ENCODE results near the gene FLNA. TPM values are rescaled to one million over a fixed set of nuclear protein-coding genes. Genes with fewer than 3 reads are reported as not detected.
"Not testable (repeated sequence)": the region's sequence is repeated elsewhere in the genome, so short reads cannot be mapped to it uniquely, and the experiment has no call there.

Gene FLNA
- total RNA-seq, 1 donor from 2014 or later: 806 TPM

- Mint-ChIP-seq H3K4me3 (peak overlapping the region; percentile 99), H3K4me1 (ENCODE audit: unreplicated experiment) (peaks cover 15% of the 10 kb centered on the region), H3K27ac (peak overlapping the region; percentile 72), H3K27me3 (peaks cover 5% of the 10 kb centered on the region), H3K36me3 (peaks cover 20% of the 10 kb centered on the region), H3K9me3 (no peaks in the 10 kb centered on the region)
- DNase-seq (ENCODE audit: extremely low spot score, unreplicated experiment): no peak
- no peak for TF ChIP-seq CTCF (conservative IDR thresholded peaks at IDR 0.05)
Measured at GRCh38 chrX:154401045-154401799, 26.8 kb upstream of the FLNA start.

GRCh38 chrX:154400369-154400817 is 26.0 kb upstream of the FLNA start:
- H3K9me3 Mint-ChIP-seq: not testable (repeated sequence)

GRCh38 chrX:154399527-154400368 is 25.3 kb upstream of the FLNA start:
- Mint-ChIP-seq H3K27me3 (peaks cover 5% of the 10 kb centered on the region), H3K27ac (peak overlapping the region; percentile 100), H3K9me3 (no peaks in the 10 kb centered on the region), H3K36me3 (peaks cover 20% of the 10 kb centered on the region), H3K4me1 (ENCODE audit: unreplicated experiment) (peaks cover 15% of the 10 kb centered on the region), H3K4me3 (peak overlapping the region; percentile 99)
- DNase-seq (ENCODE audit: extremely low spot score, unreplicated experiment): no peak
- TF ChIP-seq CTCF (conservative IDR thresholded peaks at IDR 0.05): no peak

More at GRCh38 chrX:154400369-154400817, 26.0 kb upstream of the FLNA start:
- H3K4me3 Mint-ChIP-seq: peak overlapping the region; percentile 99
- DNase-seq (ENCODE audit: extremely low spot score, unreplicated experiment); H3K27me3 Mint-ChIP-seq: not testable (repeated sequence)
- H3K27ac Mint-ChIP-seq: peak overlapping the region; percentile 72
- H3K4me1 Mint-ChIP-seq (ENCODE audit: unreplicated experiment): peaks cover 15% of the 10 kb centered on the region
- peaks cover 20% of the 10 kb centered on the region for H3K36me3 Mint-ChIP-seq

GRCh38 chrX:154398668-154399526 is 24.5 kb upstream of the FLNA start:
- Mint-ChIP-seq H3K36me3 (peaks cover 20% of the 10 kb centered on the region), H3K9me3 (no peaks in the 10 kb centered on the region), H3K27me3 (peaks cover 5% of the 10 kb centered on the region), H3K27ac (peak overlapping the region; percentile 100), H3K4me3 (peak overlapping the region; percentile 99), H3K4me1 (ENCODE audit: unreplicated experiment) (peaks cover 15% of the 10 kb centered on the region)
- peak; percentile 86 for DNase-seq (ENCODE audit: extremely low spot score, unreplicated experiment)
- TF ChIP-seq CTCF (conservative IDR thresholded peaks at IDR 0.05): peak; percentile 87

- peak within 1 kb of the TSS; percentile 99 for H3K4me3 Mint-ChIP-seq
- H3K27me3 Mint-ChIP-seq: peaks cover 5% of the 10 kb centered on the region
- H3K27ac Mint-ChIP-seq: peak within 1 kb of the TSS; percentile 100
- TF ChIP-seq CTCF (conservative IDR thresholded peaks at IDR 0.05): no peak
- no peaks in the 10 kb centered on the region for H3K9me3 Mint-ChIP-seq
- H3K4me1 Mint-ChIP-seq (ENCODE audit: unreplicated experiment): peaks cover 15% of the 10 kb centered on the region
- peaks cover 20% of the 10 kb centered on the region for H3K36me3 Mint-ChIP-seq
- peak; percentile 93 for DNase-seq (ENCODE audit: extremely low spot score, unreplicated experiment)
Measured at GRCh38 chrX:154397888-154398667, 23.6 kb upstream of the FLNA start, which contains the start of gene RPL10. Gene RPL10 (plus strand): TSS chrX:154398377. CDS start chrX:154398520, 143 bp downstream.

Data from type B pancreatic cell (in vitro differentiated cells).